ENCODE measurements around the gene FARS2. TPM values are rescaled to one million over a fixed set of nuclear protein-coding genes. Genes with fewer than 3 reads are reported as not detected.

The FARS2 gene
- total and polyA plus RNA-seq, 2 donors (not counting 1 experiment from before 2014, with no cell fraction given): 11.0 to 18.5 TPM

- H3K9ac ChIP-seq (ENCODE audit: insufficient read depth, low read length): no peak overlapping the region
- no peaks in the 10 kb centered on the region for H3K36me3 ChIP-seq (ENCODE audit: control insufficient read depth, insufficient read depth, low read length)
- H3K27me3 ChIP-seq (ENCODE audit: control insufficient read depth, insufficient read depth, low read length): no peaks in the 10 kb centered on the region
- no peak for DNase-seq (ENCODE audit: low read depth in 2 of 2)
- no peak overlapping the region for H3K4me3 ChIP-seq (replicated peaks in 1 of 4; ENCODE audit: control extremely low read depth in 1 of 4, insufficient read depth in 1 of 4, low read depth in 3 of 4, low read length in 4 of 4)
- no peaks in the 10 kb centered on the region for H4K20me1 ChIP-seq (ENCODE audit: control insufficient read depth, extremely low read depth, insufficient read depth, low read length)
- H3K27ac ChIP-seq (ENCODE audit: insufficient read depth, low read length): no peak overlapping the region
- no peaks in the 10 kb centered on the region for H3K9me3 ChIP-seq (ENCODE audit: control insufficient read depth, insufficient read depth, low read depth, low read length)
- TF ChIP-seq EZH2 (IDR thresholded peaks at IDR 0.05; ENCODE audit: low read length, missing control alignments) (no peak), CTCF (conservative IDR thresholded peaks at IDR 0.05 in 1 of 2, IDR thresholded peaks at IDR 0.05 in 1 of 2; ENCODE audit: low read depth in 1 of 2, low read length in 2 of 2) (no peak)
- H2AFZ ChIP-seq (ENCODE audit: low read length): no peak overlapping the region
- H3K79me2 ChIP-seq (ENCODE audit: control insufficient read depth, insufficient read depth, low read length): no peaks in the 10 kb centered on the region
- H3K4me2 ChIP-seq (ENCODE audit: extremely low read depth, insufficient read depth, low read length): no peak overlapping the region
- peaks cover 15% of the 10 kb centered on the region for H3K4me1 ChIP-seq (ENCODE audit: control insufficient read depth, extremely low read depth, insufficient read depth, low read length)
Observed at GRCh38 chr6:5676701-5677100, 415.4 kb downstream of the FARS2 start.

- no peak overlapping the region for H3K9ac ChIP-seq (ENCODE audit: insufficient read depth, low read length)
- H3K4me2 ChIP-seq (ENCODE audit: extremely low read depth, insufficient read depth, low read length): no peak overlapping the region
- H3K79me2 ChIP-seq (ENCODE audit: control insufficient read depth, insufficient read depth, low read length): no peaks in the 10 kb centered on the region
- H4K20me1 ChIP-seq (ENCODE audit: control insufficient read depth, extremely low read depth, insufficient read depth, low read length): no peaks in the 10 kb centered on the region
- H3K9me3 ChIP-seq (ENCODE audit: control insufficient read depth, insufficient read depth, low read depth, low read length): no peaks in the 10 kb centered on the region
- TF ChIP-seq CTCF (conservative IDR thresholded peaks at IDR 0.05 in 1 of 2, IDR thresholded peaks at IDR 0.05 in 1 of 2; ENCODE audit: low read depth in 1 of 2, low read length in 2 of 2): no peak
- TF ChIP-seq EZH2 (IDR thresholded peaks at IDR 0.05; ENCODE audit: low read length, missing control alignments): no peak
- no peaks in the 10 kb centered on the region for H3K27me3 ChIP-seq (ENCODE audit: control insufficient read depth, insufficient read depth, low read length)
- no peak overlapping the region for H3K4me3 ChIP-seq (replicated peaks in 1 of 4; ENCODE audit: control extremely low read depth in 1 of 4, insufficient read depth in 1 of 4, low read depth in 3 of 4, low read length in 4 of 4)
- H3K27ac ChIP-seq (ENCODE audit: insufficient read depth, low read length): no peak overlapping the region
- DNase-seq (ENCODE audit: low read depth in 2 of 2): peak in 1 of 2 donors; percentile 31
- H3K4me1 ChIP-seq (ENCODE audit: control insufficient read depth, extremely low read depth, insufficient read depth, low read length): peaks cover 9% of the 10 kb centered on the region
- H3K36me3 ChIP-seq (ENCODE audit: control insufficient read depth, insufficient read depth, low read length): no peaks in the 10 kb centered on the region
- no peak overlapping the region for H2AFZ ChIP-seq (ENCODE audit: low read length)
Observed at GRCh38 chr6:5677219-5678000, 416.1 kb downstream of the FARS2 start.

GRCh38 chr6:5679270-5679669 is 418.0 kb downstream of the FARS2 start:
- no peak overlapping the region for H3K4me3 ChIP-seq (replicated peaks in 1 of 4; ENCODE audit: control extremely low read depth in 1 of 4, insufficient read depth in 1 of 4, low read depth in 3 of 4, low read length in 4 of 4)
- TF ChIP-seq EZH2 (IDR thresholded peaks at IDR 0.05; ENCODE audit: low read length, missing control alignments) (no peak), CTCF (conservative IDR thresholded peaks at IDR 0.05 in 1 of 2, IDR thresholded peaks at IDR 0.05 in 1 of 2; ENCODE audit: low read depth in 1 of 2, low read length in 2 of 2) (no peak)
- H3K79me2 ChIP-seq (ENCODE audit: control insufficient read depth, insufficient read depth, low read length): no peaks in the 10 kb centered on the region
- H3K4me2 ChIP-seq (ENCODE audit: extremely low read depth, insufficient read depth, low read length): no peak overlapping the region
- no peaks in the 10 kb centered on the region for H4K20me1 ChIP-seq (ENCODE audit: control insufficient read depth, extremely low read depth, insufficient read depth, low read length)
- no peaks in the 10 kb centered on the region for H3K9me3 ChIP-seq (ENCODE audit: control insufficient read depth, insufficient read depth, low read depth, low read length)
- H3K9ac ChIP-seq (ENCODE audit: insufficient read depth, low read length): no peak overlapping the region
- no peaks in the 10 kb centered on the region for H3K27me3 ChIP-seq (ENCODE audit: control insufficient read depth, insufficient read depth, low read length)
- H3K4me1 ChIP-seq (ENCODE audit: control insufficient read depth, extremely low read depth, insufficient read depth, low read length): peaks cover 1% of the 10 kb centered on the region
- no peak overlapping the region for H3K27ac ChIP-seq (ENCODE audit: insufficient read depth, low read length)
- DNase-seq (ENCODE audit: low read depth in 2 of 2): no peak
- no peaks in the 10 kb centered on the region for H3K36me3 ChIP-seq (ENCODE audit: control insufficient read depth, insufficient read depth, low read length)
- no peak overlapping the region for H2AFZ ChIP-seq (ENCODE audit: low read length)

Data from fibroblast of lung (primary cell).